Stimulated activated CD4-positive, alpha-beta T cell treated with anti-CD3 and anti-CD28 coated beads, Interleukin-4, amount 100 ng/mL, for 4 hours (primary cell): ENCODE data around the gene KLF12.

Experiments used
- DNase-seq, 2 experiments: peaks; one replicate each; pipeline ENCODE4 v3.0.0-alpha.2; 2020

The KLF12 gene

GRCh38 chr13:74134777-74135325, 647 bp upstream of the KLF12 start:
- DNase-seq, result peak; percentile 57 to 65

- DNase-seq, result peak; percentile 66 to 89
Observed at GRCh38 chr13:74133657-74134201, 475 bp downstream of the KLF12 start.

DNA sequence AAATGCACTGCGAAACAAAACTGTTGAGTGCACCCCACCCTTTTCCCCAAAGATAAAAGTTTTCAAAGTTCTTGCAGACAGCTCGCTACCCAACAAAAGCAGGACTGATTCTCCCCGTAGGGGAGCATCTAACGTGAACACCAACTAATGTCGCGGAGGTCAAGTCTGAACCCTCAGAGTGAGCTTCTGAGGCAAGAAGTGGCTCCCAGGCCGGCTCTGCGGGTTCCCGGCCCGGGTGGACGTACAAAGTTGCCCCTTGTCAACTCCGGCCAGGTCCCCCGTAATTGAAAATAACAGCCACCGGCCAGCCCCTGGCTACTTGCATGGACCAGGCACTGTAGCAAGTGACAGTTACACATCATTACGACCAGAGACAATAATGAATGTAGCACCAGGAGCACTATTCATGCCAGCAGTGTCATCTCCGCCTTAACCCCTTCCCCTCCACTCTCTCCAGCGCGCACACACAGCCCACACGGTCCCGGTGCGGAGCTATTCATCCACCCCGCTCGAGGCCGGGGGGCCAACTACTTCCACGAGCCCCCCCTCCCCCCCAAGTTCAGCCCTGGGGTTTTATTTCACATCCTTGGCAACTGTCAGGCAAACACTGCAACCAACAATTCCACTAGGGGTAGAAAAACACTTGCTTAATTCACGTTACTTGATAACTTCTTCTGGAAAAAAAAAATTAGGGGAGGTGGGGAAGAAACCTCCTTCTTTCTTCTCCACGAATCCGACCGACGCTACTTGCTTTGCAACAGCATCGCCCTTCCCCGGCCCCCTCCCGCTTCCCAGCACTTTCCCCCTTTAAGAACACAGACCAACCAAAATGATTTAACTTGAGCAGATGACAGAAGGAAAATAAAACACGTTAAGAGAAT, 1.2 kb downstream of the KLF12 start:
- DNase-seq, result peak; percentile 22 to 25

DNA sequence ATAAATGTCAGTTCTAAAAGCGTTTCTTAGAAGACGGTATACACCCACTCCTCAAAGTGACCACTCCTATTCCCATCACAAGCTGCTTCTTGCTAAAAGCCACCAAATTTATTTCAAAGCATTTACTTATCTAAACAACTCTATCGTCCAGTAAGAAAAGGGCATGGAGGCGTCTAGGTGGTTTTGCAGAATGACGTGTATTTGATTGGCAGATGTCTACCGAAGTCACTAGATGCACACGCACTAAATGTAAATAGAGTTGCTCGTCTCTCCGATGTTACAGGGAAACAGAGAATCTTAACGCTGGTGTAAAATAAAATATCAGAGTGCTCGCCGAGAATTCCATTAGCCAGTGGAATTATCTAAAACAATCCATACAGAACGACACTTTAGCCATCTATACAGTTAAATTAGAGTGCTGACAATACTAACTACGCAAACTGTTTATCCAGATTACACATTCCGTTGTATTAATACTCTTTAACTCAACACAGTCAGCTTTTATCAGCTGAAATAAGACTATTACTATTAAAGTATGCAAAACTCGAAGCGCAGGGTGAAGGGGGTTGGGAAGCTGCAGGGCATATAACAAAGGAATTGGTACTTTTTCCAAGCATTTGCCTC, 1.9 kb downstream of the KLF12 start:
- peak in 1 of 2 experiments; percentile 26 for DNase-seq

DNA sequence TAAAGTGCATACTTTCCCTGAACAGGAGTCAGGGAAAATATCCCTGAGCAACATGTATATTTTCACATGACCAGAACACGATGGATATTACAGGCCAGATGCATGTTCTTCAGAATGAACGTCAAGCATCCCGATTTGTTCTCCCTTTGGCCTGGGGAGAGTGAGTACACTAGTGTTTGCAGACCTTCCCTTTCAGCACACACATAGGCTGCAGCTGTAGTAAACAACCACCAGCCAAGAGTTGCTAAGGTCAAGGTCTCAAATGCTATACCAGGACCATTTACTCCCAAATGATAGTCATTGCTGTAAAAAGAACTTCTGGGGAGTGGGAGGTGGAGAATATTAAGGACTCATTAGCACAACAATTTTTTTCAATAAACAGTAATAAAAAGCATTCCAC, 3.0 kb downstream of the KLF12 start:
- no peak for DNase-seq

DNA sequence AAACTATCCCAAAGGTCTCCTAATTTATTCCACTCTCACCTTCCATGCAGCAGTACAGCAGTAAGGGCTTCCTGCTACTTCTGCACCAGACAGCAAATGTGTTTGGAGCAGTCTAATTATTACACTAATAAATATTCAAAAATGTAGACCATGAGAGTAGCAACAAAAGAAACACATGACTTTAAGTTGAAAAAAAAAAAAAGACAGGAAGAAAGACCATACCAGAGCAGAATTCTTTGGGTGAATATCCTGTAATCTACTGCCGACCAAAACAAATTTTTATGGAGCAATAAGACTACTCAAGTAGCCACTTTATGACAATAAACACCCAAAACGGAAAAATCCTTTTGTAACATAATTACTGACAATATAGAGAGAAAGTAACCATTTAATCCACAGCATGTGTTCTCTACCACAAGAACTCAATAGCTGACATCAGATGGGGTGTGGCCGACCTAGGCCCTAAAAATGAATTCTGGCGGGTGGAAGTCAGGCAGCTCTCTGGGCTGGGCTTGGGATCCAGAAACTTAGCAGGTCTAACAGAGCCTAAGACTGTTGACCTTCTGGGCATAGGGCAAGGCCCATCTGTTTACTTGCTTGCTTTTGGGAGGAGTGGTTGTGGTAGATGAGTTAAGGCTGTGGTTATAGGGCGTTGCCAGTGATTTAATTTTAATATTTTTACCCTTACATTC, 4.6 kb downstream of the KLF12 start:
- DNase-seq, result no peak

DNA sequence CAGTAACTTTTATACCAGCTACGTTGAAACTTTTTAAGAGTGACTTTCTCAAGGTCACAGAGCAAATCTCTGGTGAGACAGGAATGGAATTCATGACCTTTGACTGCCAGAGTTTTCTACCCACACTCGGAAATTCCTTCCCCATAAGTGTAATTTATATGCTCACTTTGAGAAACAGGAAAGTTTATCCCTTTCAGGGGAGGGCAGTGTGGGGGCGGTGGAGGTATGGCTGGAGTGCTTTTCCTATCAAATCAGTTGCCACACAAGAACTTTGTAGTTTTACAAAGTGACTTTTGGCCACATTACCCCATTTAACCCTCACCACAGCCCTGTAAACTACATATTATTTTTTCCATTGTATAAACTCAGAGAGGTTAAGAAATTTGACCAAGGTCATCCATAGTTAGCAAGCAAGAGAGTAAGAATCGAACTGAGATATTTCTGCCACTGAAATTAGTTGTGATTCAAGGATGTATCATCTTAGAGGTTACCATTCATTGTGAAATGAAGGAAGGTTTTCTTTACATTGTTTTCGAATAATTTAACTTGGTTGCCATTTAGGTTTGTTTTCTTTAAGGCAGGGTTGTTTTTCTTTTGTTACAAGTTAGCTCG, 5.9 kb downstream of the KLF12 start:
- DNase-seq, result no peak

GRCh38 chr13:74118328-74118727, 15.9 kb downstream of the KLF12 start:
- no peak for DNase-seq

DNA sequence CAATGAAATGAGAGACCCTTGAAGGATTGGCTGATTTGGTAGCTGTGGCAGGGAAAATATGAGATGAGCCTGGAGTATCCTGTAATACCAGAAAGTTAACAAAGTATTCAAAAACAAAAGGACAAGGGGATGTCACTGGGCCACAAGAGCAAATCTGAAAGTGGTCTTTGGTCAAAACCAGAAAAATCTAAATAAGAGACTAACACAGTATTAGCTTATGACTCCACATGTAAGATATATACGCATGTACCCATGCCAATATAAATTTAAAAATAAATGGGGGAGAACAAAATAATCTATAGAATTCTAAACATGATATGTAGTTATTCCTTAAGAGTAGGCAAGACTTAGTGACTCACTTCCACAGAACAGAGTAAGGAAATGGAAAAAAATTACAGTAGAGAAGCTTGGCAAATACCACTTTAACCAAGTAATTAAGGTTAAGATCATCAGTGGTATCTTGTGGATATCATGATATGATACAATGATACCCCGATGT, 16.9 kb downstream of the KLF12 start:
- DNase-seq, result no peak

- DNase-seq, result no peak
Observed at GRCh38 chr13:74115133-74115532, 19.1 kb downstream of the KLF12 start.

GRCh38 chr13:74114641-74115040, 19.6 kb downstream of the KLF12 start:
- DNase-seq, result no peak

- no peak for DNase-seq
Observed at GRCh38 chr13:74114202-74114601, 20.0 kb downstream of the KLF12 start.

DNA sequence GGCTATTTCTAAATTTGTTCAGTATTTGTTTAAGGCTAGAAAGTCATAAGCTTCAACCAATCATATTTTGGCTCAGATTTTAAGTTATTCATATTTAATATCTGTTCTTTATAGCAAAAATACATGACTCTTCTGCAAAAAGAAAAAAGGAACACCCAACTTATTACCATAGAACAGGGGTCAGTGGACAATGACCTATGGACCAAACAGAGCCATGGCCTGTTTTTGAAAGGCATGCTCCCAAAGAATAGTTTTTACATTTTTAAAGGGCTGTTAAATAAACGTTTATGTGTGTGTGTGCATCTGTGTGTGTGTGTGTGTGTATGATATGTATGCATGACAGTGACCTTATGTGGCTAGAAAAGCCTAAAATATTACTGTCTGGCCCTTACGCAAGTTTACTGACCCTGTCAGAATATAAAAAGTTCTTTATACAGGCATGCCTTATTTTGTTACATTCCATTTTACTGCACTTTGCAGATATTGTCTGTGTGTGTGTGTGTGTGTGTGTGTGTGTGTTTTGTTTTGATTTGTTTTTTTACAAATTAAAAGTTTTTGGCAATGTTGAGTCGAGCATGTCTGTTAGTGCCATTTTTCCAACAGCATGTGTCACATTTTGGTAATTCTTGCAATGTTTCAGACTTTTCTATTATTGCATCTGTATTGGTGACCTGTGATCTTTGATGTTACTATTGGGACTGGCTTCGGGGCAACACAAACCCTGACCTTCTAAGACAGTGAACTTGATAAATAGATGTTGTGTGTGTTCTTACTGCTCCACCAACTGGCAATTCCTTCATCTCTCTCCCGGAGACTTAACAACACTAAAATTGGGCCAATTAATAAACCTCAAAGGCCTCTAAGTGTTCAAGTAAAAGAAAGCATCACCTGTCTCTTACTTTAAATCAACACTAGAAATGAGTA, 22.0 kb downstream of the KLF12 start:
- no peak for DNase-seq

GRCh38 chr13:74111399-74111798, 22.8 kb downstream of the KLF12 start:
- no peak for DNase-seq

- no peak for DNase-seq
Observed at GRCh38 chr13:74110053-74110452, 24.2 kb downstream of the KLF12 start.

DNA sequence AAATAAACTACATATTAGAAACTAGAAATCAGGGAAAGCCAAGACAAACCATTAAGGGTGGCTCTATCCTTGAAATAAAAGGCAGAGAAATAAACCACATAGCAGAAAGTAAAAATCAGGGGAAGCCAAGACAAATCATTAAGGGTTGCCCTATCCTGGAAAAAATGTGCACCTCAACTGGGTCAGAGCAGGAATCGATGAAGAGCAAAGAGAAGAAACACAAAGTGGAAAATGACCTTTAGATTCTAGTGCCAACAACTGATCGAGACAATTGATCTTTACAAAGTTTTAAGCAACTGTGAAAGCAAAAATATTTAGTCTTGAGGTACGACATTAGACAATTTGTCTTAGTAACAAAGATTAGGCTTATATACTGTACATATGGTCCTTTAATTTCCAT, 26.6 kb downstream of the KLF12 start:
- no peak for DNase-seq

GRCh38 chr13:74105871-74106270, 28.3 kb downstream of the KLF12 start:
- no peak for DNase-seq

DNA sequence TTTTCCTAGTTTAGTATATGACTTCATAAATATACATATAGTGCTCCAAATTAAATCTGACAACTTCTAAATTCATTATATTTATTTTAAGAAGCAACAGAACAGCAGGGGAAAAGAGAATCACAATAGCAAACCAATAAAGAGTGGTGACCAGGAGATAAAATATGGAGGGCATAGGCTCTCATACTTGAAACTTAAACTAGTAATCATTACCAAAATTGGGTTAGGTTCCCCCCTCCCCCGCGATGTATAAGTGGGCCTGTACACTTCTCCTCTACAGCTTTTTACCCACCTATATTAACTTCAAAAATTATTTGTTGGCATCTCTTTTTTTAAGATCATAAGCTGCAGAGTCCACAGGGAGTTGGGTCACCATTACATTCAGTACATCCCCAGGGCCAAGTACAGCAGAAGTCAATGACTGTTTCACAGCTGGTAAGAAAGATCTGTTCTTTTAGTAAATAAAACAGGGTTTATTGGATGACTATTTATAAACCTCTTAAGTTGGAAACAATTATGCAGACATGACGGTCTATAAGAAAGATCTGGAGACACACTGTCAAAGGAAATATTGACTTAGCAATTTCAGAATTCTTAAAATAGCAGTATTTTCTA, 29.4 kb downstream of the KLF12 start:
- DNase-seq, result no peak

- DNase-seq, result no peak
Observed at GRCh38 chr13:74103970-74104555, 30.1 kb downstream of the KLF12 start.

- no peak for DNase-seq
Observed at GRCh38 chr13:74103196-74103595, 31.0 kb downstream of the KLF12 start.

GRCh38 chr13:74102691-74103090, 31.5 kb downstream of the KLF12 start:
- no peak for DNase-seq
